SK-N-SH treated with all-trans-retinoic acid at 6 μM for 48 hours (cell line): Measurements from ENCODE around the gene PDIA5.

ENCODE experiments used
- ATAC-seq: fragments of 200-7000 bp; cut with Tn5 transposase; 3 replicates; pipeline ENCODE4 v1.9.1; 2020; ENCODE audit warnings: mild to moderate bottlenecking, moderate library complexity
- ARNTL ChIP-seq: fragments of 450-650 bp; formaldehyde crosslinking; IDR thresholded peaks from 2 replicates; pipeline ENCODE4 v1.5.0; 2020; ENCODE audit warnings: low read depth, mild to moderate bottlenecking, moderate library complexity, borderline replicate concordance
- BACH2 ChIP-seq: fragments of 250-450 bp; sonication (Bioruptor Pico); IDR thresholded peaks from 2 replicates; pipeline ENCODE4 v1.9.0; 2021; ENCODE audit warnings: mild to moderate bottlenecking, borderline replicate concordance
- CREB5 ChIP-seq: fragments of 250-450 bp; sonication (Bioruptor Pico); IDR thresholded peaks from 2 replicates; pipeline ENCODE4 v1.5.1; 2020; ENCODE audit warnings: low read depth, mild to moderate bottlenecking, moderate library complexity
- CSDC2 ChIP-seq: fragments of 250-450 bp; sonication (Bioruptor Pico); IDR thresholded peaks from 2 replicates; pipeline ENCODE4 v1.5.0; 2020; ENCODE audit warnings: mild to moderate bottlenecking, moderate library complexity
- ESRRG ChIP-seq: fragments of 250-450 bp; sonication (Bioruptor Pico); IDR thresholded peaks from 2 replicates; pipeline ENCODE4 v1.6.1; 2021; ENCODE audit warnings: mild to moderate bottlenecking
- GLIS3 ChIP-seq: fragments of 250-450 bp; sonication (Bioruptor Pico); IDR thresholded peaks from 2 replicates; pipeline ENCODE4 v1.5.0; 2020; ENCODE audit warnings: mild to moderate bottlenecking, moderate library complexity
- ISL1 ChIP-seq: fragments of 250-450 bp; sonication (Bioruptor Pico); IDR thresholded peaks from 2 replicates; pipeline ENCODE4 v2.1.2; 2022; ENCODE audit warnings: mild to moderate bottlenecking, moderate library complexity
- OSR1 ChIP-seq: fragments of 250-450 bp; sonication (Bioruptor Pico); IDR thresholded peaks from 2 replicates; pipeline ENCODE4 v1.8.0; 2022; ENCODE audit warnings: moderate library complexity, mild to moderate bottlenecking, inconsistent platforms
- PATZ1 ChIP-seq: fragments of 250-450 bp; sonication (Bioruptor Pico); IDR thresholded peaks from 2 replicates; pipeline ENCODE4 v1.8.0; 2020; ENCODE audit warnings: mild to moderate bottlenecking, moderate library complexity, borderline replicate concordance
- POU6F1 ChIP-seq: fragments of 250-450 bp; sonication (Bioruptor Pico); IDR thresholded peaks from 2 replicates; pipeline ENCODE4 v1.8.0; 2021; ENCODE audit warnings: low read depth, mild to moderate bottlenecking, moderate library complexity, borderline replicate concordance
- PPARA ChIP-seq: fragments of 250-450 bp; sonication (Bioruptor Pico); IDR thresholded peaks from 2 replicates; pipeline ENCODE4 v1.5.0; 2020; ENCODE audit warnings: mild to moderate bottlenecking, borderline replicate concordance
- RARB ChIP-seq: fragments of 250-450 bp; sonication (Bioruptor Pico); IDR thresholded peaks from 2 replicates; pipeline ENCODE4 v1.8.0; 2021; ENCODE audit warnings: mild to moderate bottlenecking, moderate library complexity
- SNAI2 ChIP-seq: fragments of 250-450 bp; sonication (Bioruptor Pico); IDR thresholded peaks from 2 replicates; pipeline ENCODE4 v1.5.0; 2020; ENCODE audit warnings: mild to moderate bottlenecking, moderate library complexity
- TCF4 ChIP-seq: fragments of 250-450 bp; sonication (Bioruptor Pico); IDR thresholded peaks from 2 replicates; pipeline ENCODE4 v1.8.0; 2021; ENCODE audit warnings: mild to moderate bottlenecking, moderate library complexity, borderline replicate concordance
- TOX ChIP-seq: fragments of 250-450 bp; sonication (Bioruptor Pico); IDR thresholded peaks from 2 replicates; pipeline ENCODE4 v1.8.0; 2021; ENCODE audit warnings: mild to moderate bottlenecking, moderate library complexity, borderline replicate concordance
- ZC3H10 ChIP-seq: fragments of 250-450 bp; sonication (Bioruptor Pico); IDR thresholded peaks from 2 replicates; pipeline ENCODE4 v1.5.1; 2021; ENCODE audit warnings: mild to moderate bottlenecking, moderate library complexity
- ZFP3 ChIP-seq: fragments of 250-450 bp; sonication (Bioruptor Pico); IDR thresholded peaks from 2 replicates; pipeline ENCODE4 v1.5.0; 2020; ENCODE audit warnings: mild to moderate bottlenecking, moderate library complexity
- ZNF70 ChIP-seq: fragments of 450-650 bp; formaldehyde crosslinking; IDR thresholded peaks from 2 replicates; pipeline ENCODE4 v1.5.0; 2020; ENCODE audit warnings: mild to moderate bottlenecking, moderate library complexity
- ZNF8 ChIP-seq: fragments of 450-650 bp; formaldehyde crosslinking; IDR thresholded peaks from 2 replicates; pipeline ENCODE4 v1.5.0; 2020; ENCODE audit warnings: mild to moderate bottlenecking, moderate library complexity
- TF ChIP-seq, protein P1 (sequence below): fragments of 250-450 bp; sonication (Bioruptor Pico); IDR thresholded peaks from 2 replicates; pipeline ENCODE4 v1.5.0; 2020; ENCODE audit warnings: mild to moderate bottlenecking, moderate library complexity
- TF ChIP-seq, protein P2 (sequence below): fragments of 250-450 bp; sonication (Bioruptor Pico); IDR thresholded peaks from 2 replicates; pipeline ENCODE4 v1.5.1; 2021; ENCODE audit warnings: mild to moderate bottlenecking, moderate library complexity

Gene PDIA5

DNA sequence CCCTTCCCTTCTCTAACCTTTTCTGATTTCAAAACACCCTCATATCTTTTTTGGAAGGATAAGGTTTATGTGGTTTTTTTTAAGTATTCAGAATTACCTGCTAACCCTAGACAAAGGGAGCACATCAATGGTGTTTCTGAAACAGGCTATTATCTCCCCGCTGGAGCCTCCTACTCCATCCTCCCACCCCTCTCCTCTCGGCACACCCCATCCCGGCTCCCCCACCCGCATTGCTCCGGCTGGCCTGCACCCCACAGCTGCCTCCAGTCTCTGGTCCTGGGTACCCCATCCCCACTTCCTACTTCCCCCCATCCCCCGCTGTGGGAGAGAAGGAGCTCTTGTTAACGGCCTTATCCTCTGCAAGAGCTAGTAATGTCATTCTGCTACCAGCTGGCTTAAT is 59.2 kb downstream of the PDIA5 start:
- TF ChIP-seq PPARA (CRISPR knock-in tag) = no peak
- TF ChIP-seq POU6F1 (CRISPR knock-in tag) = no peak
- no peak for TF ChIP-seq TCF4
- no peak for TF ChIP-seq ISL1 (CRISPR knock-in tag)
- TF ChIP-seq ZNF70 (CRISPR knock-in tag) = no peak
- TF ChIP-seq RARB (CRISPR knock-in tag) = no peak
- no peak for TF ChIP-seq CSDC2 (CRISPR knock-in tag)
- TF ChIP-seq SNAI2 = no peak
- TF ChIP-seq, protein P1, sequence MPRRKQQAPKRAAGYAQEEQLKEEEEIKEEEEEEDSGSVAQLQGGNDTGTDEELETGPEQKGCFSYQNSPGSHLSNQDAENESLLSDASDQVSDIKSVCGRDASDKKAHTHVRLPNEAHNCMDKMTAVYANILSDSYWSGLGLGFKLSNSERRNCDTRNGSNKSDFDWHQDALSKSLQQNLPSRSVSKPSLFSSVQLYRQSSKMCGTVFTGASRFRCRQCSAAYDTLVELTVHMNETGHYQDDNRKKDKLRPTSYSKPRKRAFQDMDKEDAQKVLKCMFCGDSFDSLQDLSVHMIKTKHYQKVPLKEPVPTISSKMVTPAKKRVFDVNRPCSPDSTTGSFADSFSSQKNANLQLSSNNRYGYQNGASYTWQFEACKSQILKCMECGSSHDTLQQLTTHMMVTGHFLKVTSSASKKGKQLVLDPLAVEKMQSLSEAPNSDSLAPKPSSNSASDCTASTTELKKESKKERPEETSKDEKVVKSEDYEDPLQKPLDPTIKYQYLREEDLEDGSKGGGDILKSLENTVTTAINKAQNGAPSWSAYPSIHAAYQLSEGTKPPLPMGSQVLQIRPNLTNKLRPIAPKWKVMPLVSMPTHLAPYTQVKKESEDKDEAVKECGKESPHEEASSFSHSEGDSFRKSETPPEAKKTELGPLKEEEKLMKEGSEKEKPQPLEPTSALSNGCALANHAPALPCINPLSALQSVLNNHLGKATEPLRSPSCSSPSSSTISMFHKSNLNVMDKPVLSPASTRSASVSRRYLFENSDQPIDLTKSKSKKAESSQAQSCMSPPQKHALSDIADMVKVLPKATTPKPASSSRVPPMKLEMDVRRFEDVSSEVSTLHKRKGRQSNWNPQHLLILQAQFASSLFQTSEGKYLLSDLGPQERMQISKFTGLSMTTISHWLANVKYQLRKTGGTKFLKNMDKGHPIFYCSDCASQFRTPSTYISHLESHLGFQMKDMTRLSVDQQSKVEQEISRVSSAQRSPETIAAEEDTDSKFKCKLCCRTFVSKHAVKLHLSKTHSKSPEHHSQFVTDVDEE (CRISPR knock-in tag) = no peak
- no peak for TF ChIP-seq PATZ1 (CRISPR knock-in tag)
- no peak for TF ChIP-seq ZFP3
- no peak for TF ChIP-seq BACH2
- TF ChIP-seq ARNTL = no peak
- no peak for TF ChIP-seq ESRRG (CRISPR knock-in tag)
- TF ChIP-seq, all 23 proteins: peak for 0

DNA sequence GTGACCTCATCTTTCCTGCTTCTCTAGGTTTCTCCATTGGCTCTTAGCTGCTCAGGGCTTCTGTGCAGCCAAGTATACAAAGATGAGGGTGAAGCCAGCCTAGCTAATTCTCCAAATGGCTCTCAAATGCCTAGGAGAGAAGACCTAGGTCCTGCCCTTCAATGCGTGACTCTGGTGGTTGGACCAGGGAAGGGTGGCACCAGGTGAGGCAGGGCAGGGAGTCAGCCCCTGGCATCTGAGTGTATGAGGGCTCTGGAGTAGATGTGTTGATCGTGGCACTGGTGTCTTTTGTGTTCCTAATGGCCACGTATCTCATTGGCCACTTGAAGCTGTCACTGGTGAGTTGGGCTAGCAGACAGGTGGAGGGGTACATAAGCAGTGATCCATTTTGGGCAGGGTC is 59.8 kb downstream of the PDIA5 start:
- TF ChIP-seq GLIS3 = no peak
- no peak for TF ChIP-seq CREB5
- TF ChIP-seq ZFP3 = no peak
- no peak for TF ChIP-seq OSR1
- TF ChIP-seq ZC3H10 = no peak
- TF ChIP-seq CSDC2 (CRISPR knock-in tag) = no peak
- TF ChIP-seq PATZ1 (CRISPR knock-in tag) = no peak
- no peak for ATAC-seq

More for the DNA sequence above, 59.2 kb downstream of the PDIA5 start:
- no peak for ATAC-seq

GRCh38 chr3:123129092-123129491 is 62.3 kb downstream of the PDIA5 start:
- no peak for ATAC-seq
- no peak for TF ChIP-seq ARNTL
- no peak for TF ChIP-seq ZFP3
- no peak for TF ChIP-seq ZNF70 (CRISPR knock-in tag)
- no peak for TF ChIP-seq GLIS3
- TF ChIP-seq TOX = no peak
- no peak for TF ChIP-seq CSDC2 (CRISPR knock-in tag)
- TF ChIP-seq PATZ1 (CRISPR knock-in tag) = no peak
- TF ChIP-seq BACH2 = no peak
- TF ChIP-seq ESRRG (CRISPR knock-in tag) = no peak
- TF ChIP-seq POU6F1 (CRISPR knock-in tag) = no peak
- no peak for TF ChIP-seq ZNF8 (CRISPR knock-in tag)
- TF ChIP-seq ISL1 (CRISPR knock-in tag) = no peak
- no peak for TF ChIP-seq RARB (CRISPR knock-in tag)
- TF ChIP-seq, protein P2, sequence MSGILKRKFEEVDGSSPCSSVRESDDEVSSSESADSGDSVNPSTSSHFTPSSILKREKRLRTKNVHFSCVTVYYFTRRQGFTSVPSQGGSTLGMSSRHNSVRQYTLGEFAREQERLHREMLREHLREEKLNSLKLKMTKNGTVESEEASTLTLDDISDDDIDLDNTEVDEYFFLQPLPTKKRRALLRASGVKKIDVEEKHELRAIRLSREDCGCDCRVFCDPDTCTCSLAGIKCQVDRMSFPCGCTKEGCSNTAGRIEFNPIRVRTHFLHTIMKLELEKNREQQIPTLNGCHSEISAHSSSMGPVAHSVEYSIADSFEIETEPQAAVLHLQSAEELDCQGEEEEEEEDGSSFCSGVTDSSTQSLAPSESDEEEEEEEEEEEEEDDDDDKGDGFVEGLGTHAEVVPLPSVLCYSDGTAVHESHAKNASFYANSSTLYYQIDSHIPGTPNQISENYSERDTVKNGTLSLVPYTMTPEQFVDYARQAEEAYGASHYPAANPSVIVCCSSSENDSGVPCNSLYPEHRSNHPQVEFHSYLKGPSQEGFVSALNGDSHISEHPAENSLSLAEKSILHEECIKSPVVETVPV (CRISPR knock-in tag) = no peak
- no peak for TF ChIP-seq PPARA (CRISPR knock-in tag)
- TF ChIP-seq TCF4 = no peak
- TF ChIP-seq OSR1 = no peak
